Caco-2 (cell line): Measurements from ENCODE around the gene DENND1A. TPM values are rescaled to one million over a fixed set of nuclear protein-coding genes. Genes with fewer than 3 reads are reported as not detected.

Source experiments
- BruUV-seq: library from RNA; stranded (reverse); fragments of 400-500 nt; replicated peaks from 2 replicates; lab custom pipeline; 2021; lab: Mats Ljungman, UMichigan
- CTCF ChIA-PET: fragments of 300-600 bp; sonication (Branson Sonifier 250); formaldehyde crosslinking; loops from one replicate; lab custom pipeline; 2022; ENCODE audit warnings: antibody characterized with exemption; lab: Charles Lee
- POLR2A ChIA-PET: fragments of 300-600 bp; sonication (Branson Sonifier 250); formaldehyde crosslinking; loops from one replicate; lab custom pipeline; 2022; ENCODE audit warnings: antibody characterized with exemption; lab: Charles Lee
- DNase-seq, 2 experiments: peaks; one replicate each; pipeline versions ENCODE4 v3.0.0 to v3.0.0-alpha.2; 2020 to 2022
- H3K27me3 ChIP-seq: replicated peaks from 2 replicates; pipeline ENCODE4 v1.6.0; 2011; ENCODE audit warnings: low read length; ENCODE audit not compliant: control insufficient read depth, insufficient read depth
- H3K36me3 ChIP-seq: 2 replicates; pipeline ENCODE4 v1.5.1; 2011; ENCODE audit warnings: low read length; ENCODE audit not compliant: control insufficient read depth, insufficient read depth
- H3K4me1 ChIP-seq: fragments of 250-450 bp; sonication (Bioruptor Pico); 2 replicates; pipeline ENCODE4 v1.5.1; 2020; ENCODE audit warnings: mild to moderate bottlenecking
- H3K4me3 ChIP-seq: 2 replicates; pipeline ENCODE4 v1.5.1; 2011; ENCODE audit warnings: low read depth, mild to moderate bottlenecking, control low read depth, low read length
- H3K9me3 ChIP-seq: fragments of 250-450 bp; sonication (Bioruptor Pico); 2 replicates; pipeline ENCODE4 v1.5.1; 2020; ENCODE audit warnings: mild to moderate bottlenecking, moderate library complexity
- H3K27ac Mint-ChIP-seq: one replicate; pipeline ENCODE4 v1.8.0; 2022; ENCODE audit warnings: mixed read lengths; ENCODE audit not compliant: unreplicated experiment
- H3K27me3 Mint-ChIP-seq: one replicate; pipeline ENCODE4 v1.8.0; 2022; ENCODE audit warnings: mixed read lengths; ENCODE audit not compliant: insufficient read depth, unreplicated experiment
- H3K36me3 Mint-ChIP-seq: one replicate; pipeline ENCODE4 v1.8.0; 2022; ENCODE audit warnings: mild to moderate bottlenecking, mixed read lengths; ENCODE audit not compliant: insufficient read depth, unreplicated experiment
- H3K4me1 Mint-ChIP-seq: one replicate; pipeline ENCODE4 v1.8.0; 2022; ENCODE audit warnings: low read depth, mixed read lengths; ENCODE audit not compliant: unreplicated experiment
- H3K4me3 Mint-ChIP-seq: one replicate; pipeline ENCODE4 v1.8.0; 2022; ENCODE audit warnings: mild to moderate bottlenecking, moderate library complexity, mixed read lengths; ENCODE audit not compliant: unreplicated experiment
- H3K9me3 Mint-ChIP-seq: one replicate; pipeline ENCODE4 v1.8.0; 2022; ENCODE audit warnings: mixed read lengths; ENCODE audit not compliant: unreplicated experiment
- CTCF ChIP-seq, 2 experiments: fragments of 200-600 bp in 1 of 2; IDR thresholded peaks; 1 replicate in 1 of 2; 2 replicates in 1 of 2; pipeline versions ENCODE4 v1.5.1 to v1.8.0; 2011 to 2022; ENCODE audit warnings: antibody characterized with exemption in 1 of 2, control low read depth in 1 of 2, inconsistent platforms in 1 of 2, low read depth in 1 of 2, low read length in 1 of 2, mild to moderate bottlenecking in 1 of 2, moderate library complexity in 1 of 2; ENCODE audit not compliant: insufficient read depth in 1 of 2, severe bottlenecking in 1 of 2, unreplicated experiment in 1 of 2
- intact Hi-C: fragments of 100-400 bp; cut with micrococcal nuclease; formaldehyde crosslinking; loops from one replicate; pipeline ENCODE4 v1.10.0; 2022; ENCODE audit not compliant: unreplicated experiment
- total RNA-seq: library from RNA; stranded (reverse); gene quantifications from 2 replicates; pipeline ENCODE4 v1.2.3, GENCODE V29; 2022

DENND1A gene
- total RNA-seq, 1 experiment from 2014 or later = 41.6 TPM

GRCh38 chr9:123355761-123356431, 574.0 kb downstream of the DENND1A start, which contains the start of gene CRB2:
Gene CRB2, plus strand, starts transcription at chr9:123356197. Its CDS starts 64 bp downstream, at chr9:123356261.
- H3K27ac Mint-ChIP-seq = no peak within 1 kb of the TSS
- peak; percentile 47 to 61 for DNase-seq
- Histone ChIP-seq H3K36me3 (no peaks in the 10 kb centered on the region), H3K4me3 (no peak within 1 kb of the TSS), H3K27me3 (no peaks in the 10 kb centered on the region), H3K4me1 (peaks cover 29% of the 10 kb centered on the region), H3K9me3 (no peaks in the 10 kb centered on the region)
- POLR2A ChIA-PET = no interaction called here
- CTCF ChIA-PET = interaction anchor here (0.6 to 3.3 kb wide), 5 partner anchors 20 to 699 kb away, joined by 4 to 21 read pairs (median 5); no protein-coding TSS in a partner anchor
- H3K4me3 Mint-ChIP-seq = no peak within 1 kb of the TSS
- peaks cover 20% of the 10 kb centered on the region for H3K4me1 Mint-ChIP-seq
- H3K9me3 Mint-ChIP-seq = no peaks in the 10 kb centered on the region
- peak in 1 of 2 experiments; percentile 35 for TF ChIP-seq CTCF (IDR thresholded peaks at IDR 0.05; ENCODE audit: insufficient read depth in 1 of 2, low read depth in 1 of 2, low read length in 1 of 2, severe bottlenecking in 1 of 2, unreplicated experiment in 1 of 2)
- peaks cover 5% of the 10 kb centered on the region for H3K36me3 Mint-ChIP-seq
- H3K27me3 Mint-ChIP-seq = peaks cover 6% of the 10 kb centered on the region
- intact Hi-C loops = loop anchor here (2.0 kb wide), 1 partner anchor 21 kb away; no protein-coding TSS in a partner anchor
- no TSS peak for BruUV-seq

GRCh38 chr9:123354806-123355508, 575.0 kb downstream of the DENND1A start:
- CTCF ChIA-PET = interaction anchor here (0.5 to 3.3 kb wide), 8 partner anchors 12 to 700 kb away, joined by 3 to 21 read pairs (median 4); no protein-coding TSS in a partner anchor

More at GRCh38 chr9:123354806-123355508, 575.0 kb downstream of the DENND1A start:
- intact Hi-C loops = loop anchor here (1.0 to 2.0 kb wide), 2 partner anchors 22 to 30 kb away; no protein-coding TSS in a partner anchor
- BruUV-seq = no TSS peak
- TF ChIP-seq CTCF (IDR thresholded peaks at IDR 0.05; ENCODE audit: insufficient read depth in 1 of 2, low read depth in 1 of 2, low read length in 1 of 2, severe bottlenecking in 1 of 2, unreplicated experiment in 1 of 2) = no peak
- H3K27ac Mint-ChIP-seq = no peak overlapping the region
- H3K4me3 Mint-ChIP-seq = no peak overlapping the region
- POLR2A ChIA-PET = no interaction called here
- H3K9me3 ChIP-seq = no peaks in the 10 kb centered on the region
- H3K27me3 Mint-ChIP-seq = peaks cover 12% of the 10 kb centered on the region
- no peaks in the 10 kb centered on the region for H3K27me3 ChIP-seq
- peaks cover 20% of the 10 kb centered on the region for H3K4me1 ChIP-seq
- H3K4me1 Mint-ChIP-seq = peaks cover 20% of the 10 kb centered on the region
- H3K36me3 ChIP-seq = no peaks in the 10 kb centered on the region
- no peaks in the 10 kb centered on the region for H3K9me3 Mint-ChIP-seq
- H3K4me3 ChIP-seq = no peak overlapping the region
- DNase-seq = no peak
- peaks cover under 1% of the 10 kb centered on the region for H3K36me3 Mint-ChIP-seq
